Activated CD8-positive, alpha-beta memory T cell treated with anti-CD3 and anti-CD28 coated beads, Interleukin-2, amount 50 U/mL, for 24 hours (primary cell): ENCODE measurements around the gene MAP3K21.

Source experiments
- DNase-seq: peaks from one replicate; pipeline ENCODE4 v3.0.0-alpha.2; 2020; ENCODE audit errors: extremely low read depth

The MAP3K21 gene

GRCh38 chr1:233327651-233328141, at the start of gene MAP3K21:
MAP3K21 (plus strand) TSS chr1:233327724; CDS start chr1:233328029, 305 bp downstream.
- no peak for DNase-seq

DNA sequence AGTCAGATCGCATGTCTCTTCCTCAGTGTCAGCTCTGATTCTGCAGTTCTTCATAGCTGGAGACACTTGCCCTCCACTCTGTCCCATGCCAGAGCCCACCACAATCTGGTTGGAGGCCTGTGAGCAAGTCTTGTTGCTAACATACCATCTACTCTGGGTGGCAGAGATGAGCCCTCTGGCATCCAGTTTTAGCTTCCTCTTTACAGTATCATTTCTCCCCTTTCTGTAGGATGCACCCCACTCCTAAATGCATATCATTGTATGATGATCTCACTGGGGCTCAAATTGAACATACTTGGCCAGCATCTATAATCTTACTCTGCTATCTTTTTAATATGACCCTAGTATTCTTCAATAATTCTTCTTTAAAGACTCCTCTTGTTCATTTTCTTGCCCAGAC, 48.9 kb upstream of the MAP3K21 start:
- DNase-seq = no peak

- DNase-seq = no peak
These were observed 47.6 kb upstream of the MAP3K21 start for GRCh38 chr1:233279971-233280370.

GRCh38 chr1:233281711-233282581, 45.6 kb upstream of the MAP3K21 start:
- no peak for DNase-seq

GRCh38 chr1:233282582-233282886, 45.0 kb upstream of the MAP3K21 start:
- DNase-seq = no peak

DNA sequence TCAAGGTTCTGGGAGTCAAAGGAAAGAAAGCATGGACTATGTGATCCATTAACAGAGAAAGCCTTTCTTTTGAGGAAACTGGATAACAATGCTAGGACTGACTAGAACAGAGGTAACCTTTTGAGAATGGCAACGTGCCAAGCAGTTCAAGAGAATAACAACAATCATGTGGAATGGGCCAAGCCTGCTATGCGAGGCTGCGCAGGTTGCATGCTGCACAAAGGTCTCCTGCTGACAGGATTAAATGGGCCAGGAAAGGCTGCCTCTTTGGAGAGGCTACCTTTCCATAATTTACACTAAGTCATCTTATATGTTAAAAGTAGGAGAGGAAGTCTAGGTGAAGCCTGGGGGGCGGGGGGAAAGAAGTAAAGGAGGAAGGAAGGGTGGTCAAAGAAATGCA, 37.8 kb upstream of the MAP3K21 start:
- no peak for DNase-seq

DNA sequence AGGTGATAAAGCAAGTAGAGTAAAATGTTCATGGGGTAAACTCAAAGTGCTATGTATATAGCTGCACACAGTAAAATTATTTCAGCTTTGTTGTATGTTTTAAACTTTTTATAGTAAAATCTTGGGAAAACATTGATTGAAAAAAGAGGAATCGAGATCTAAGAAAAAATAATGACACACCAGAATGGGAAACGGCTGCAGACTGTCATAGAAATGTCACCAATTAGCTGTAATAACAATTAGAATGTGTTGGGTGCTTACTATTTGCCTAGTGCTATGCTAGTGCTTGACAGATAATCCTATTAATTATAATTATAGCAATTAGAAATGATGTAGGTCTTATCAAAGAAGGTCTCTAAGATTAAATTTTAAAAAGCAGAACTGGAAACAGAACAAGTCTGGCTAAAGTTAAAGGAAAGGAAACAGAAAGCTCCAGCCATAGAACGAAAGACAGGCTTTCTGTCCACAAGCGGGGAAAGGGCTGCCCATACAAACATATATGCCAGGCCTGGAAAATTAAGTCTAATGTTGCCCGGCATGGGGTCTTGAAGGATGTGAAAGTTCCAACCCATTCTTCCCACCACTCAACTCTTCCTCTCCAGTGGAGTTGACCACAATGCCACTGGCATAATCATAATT, 37.0 kb upstream of the MAP3K21 start:
- no peak for DNase-seq

- DNase-seq = no peak
These were observed 33.7 kb upstream of the MAP3K21 start for GRCh38 chr1:233293556-233294446.

- DNase-seq = no peak
These were observed 32.6 kb upstream of the MAP3K21 start for GRCh38 chr1:233294913-233295236.

- no peak for DNase-seq
These were observed 32.1 kb upstream of the MAP3K21 start, which contains the start of gene PCNX2 for GRCh38 chr1:233295237-233295974. PCNX2 (minus strand) TSS chr1:233295725; CDS start chr1:233295478, 247 bp downstream.

GRCh38 chr1:233295975-233296322, 31.6 kb upstream of the MAP3K21 start:
- DNase-seq = no peak

GRCh38 chr1:233299450-233299849, 28.1 kb upstream of the MAP3K21 start:
- DNase-seq = no peak

DNA sequence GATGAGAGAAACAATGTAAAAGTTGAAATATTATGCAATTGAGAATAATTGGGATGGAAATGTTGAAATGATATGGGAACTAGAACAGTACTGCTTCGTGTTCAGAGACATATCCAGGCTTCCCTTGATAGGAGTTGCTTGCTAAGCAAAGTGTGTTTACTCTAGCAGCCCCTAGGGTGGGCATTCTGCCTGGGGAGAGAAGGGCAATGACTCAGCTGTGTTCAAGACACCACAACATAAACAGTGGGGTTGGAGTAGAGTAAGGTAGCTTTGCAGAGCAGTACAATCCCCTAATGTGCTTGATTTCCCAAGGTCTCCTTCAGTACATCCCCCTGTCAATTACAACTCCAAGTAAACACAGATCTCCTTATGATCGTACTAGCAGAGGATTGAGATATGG, 27.2 kb upstream of the MAP3K21 start:
- no peak for DNase-seq

DNA sequence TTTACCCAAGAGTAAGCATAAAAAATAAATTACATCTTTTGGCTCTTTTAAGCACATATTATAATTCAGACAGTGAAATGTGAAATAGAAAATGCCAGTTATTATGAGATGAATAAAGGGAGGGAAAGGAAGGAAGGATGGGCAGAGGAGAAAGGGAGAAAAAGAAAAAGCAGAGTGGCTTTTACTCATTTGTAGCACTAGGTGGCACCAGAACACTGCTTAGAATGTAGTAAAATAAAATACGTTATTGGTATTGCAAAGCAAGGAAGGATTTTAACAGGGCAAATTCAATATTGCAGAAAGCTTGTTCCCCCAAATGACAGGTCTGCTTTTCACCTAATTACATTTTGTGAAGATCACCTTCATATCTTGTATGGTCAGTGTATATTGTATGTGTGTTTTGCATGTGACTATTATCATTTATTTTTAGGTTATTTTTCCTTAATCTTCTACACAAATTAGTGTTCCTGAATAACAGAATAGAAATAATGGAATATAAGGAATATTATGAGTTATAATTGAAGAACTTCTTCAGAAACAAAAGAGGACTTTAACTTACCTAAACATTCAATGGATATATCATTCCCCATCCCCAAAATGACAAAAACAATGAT, 22.9 kb upstream of the MAP3K21 start:
- no peak for DNase-seq

DNA sequence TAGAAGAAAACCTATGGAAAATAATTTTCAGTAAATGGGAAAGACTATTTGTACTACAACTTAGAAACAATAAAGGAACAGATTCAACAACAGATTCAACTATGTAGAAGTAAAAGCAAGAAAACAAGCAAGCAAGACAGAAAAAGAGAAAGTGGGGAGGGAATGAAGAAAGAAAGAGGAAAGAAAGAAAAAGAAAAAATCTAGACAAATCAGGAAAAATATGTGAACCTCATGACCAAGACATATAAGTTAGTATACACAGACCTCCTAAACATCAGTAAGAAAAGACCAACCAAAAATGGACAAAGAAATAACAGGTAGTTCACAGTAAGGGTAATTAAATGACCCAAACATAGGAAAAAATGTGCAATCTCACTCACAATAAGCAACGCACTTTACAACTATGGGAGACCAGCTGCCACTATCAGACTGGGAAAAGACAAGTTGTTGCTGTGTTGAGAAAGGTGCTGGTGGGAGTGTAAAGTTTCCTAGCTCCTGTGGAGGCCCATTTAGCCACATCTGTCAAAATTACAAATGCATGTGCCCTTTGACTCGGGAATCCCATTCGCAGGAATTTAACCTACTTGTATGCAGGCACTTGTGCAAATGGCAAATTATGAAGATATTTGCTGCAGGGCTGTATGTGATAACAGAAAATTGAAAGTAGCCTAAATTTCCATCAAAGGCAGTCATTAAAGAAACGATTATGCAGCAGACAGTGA, 13.9 kb upstream of the MAP3K21 start:
- DNase-seq = no peak

DNA sequence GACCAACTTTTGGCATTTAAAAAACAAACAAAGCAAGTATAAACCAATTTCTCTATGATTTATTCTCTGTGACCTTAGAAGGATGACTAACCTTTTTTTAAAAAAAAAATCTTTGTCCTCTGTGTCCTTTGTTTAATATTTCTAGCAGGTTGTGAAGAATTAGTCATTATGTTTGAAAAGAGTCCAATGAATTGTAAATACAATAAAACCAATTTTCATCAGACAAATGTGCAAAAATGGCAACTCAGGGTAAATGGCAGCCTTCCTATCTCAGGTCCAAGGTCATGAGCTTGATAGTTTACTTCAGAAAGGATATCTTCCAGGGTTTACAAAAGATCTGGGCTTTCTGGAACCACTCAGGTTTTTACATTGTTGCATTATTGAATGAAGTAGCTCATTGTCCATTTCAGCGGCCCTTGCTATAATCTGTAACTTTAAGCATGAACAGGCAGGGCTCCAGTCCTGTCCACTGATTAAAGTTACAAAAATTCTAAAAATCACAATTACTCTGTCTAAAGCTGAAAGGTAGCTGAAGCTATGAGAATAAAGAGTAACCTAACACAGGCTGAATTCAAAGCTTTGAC, 11.7 kb upstream of the MAP3K21 start:
- DNase-seq = no peak

- no peak for DNase-seq
These were observed 11.1 kb upstream of the MAP3K21 start for GRCh38 chr1:233316473-233316872.

- DNase-seq = no peak
These were observed 8.3 kb upstream of the MAP3K21 start for GRCh38 chr1:233319272-233319671.

DNA sequence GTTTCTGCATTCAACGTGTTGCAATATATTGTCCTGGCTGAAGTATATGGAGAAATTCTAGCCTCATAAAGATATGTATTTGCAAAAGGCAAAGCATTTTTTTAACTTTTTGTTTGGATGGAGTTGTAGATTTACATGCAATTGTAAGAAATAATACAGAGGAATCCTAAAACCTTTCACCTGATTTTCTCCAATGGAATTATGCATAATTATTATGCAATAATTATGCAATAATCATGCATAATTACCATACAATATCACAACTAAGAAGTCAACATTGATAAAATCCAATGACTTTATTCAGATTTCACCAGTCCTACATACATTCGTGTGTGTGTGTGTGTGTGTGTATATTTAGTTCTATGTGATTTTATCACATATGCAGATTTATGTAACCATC, 7.5 kb upstream of the MAP3K21 start:
- no peak for DNase-seq

- no peak for DNase-seq
These were observed 3.8 kb upstream of the MAP3K21 start for GRCh38 chr1:233323718-233324117.
